Trophoblast cell (in vitro differentiated cells and primary cell): ENCODE measurements around the gene TEDC1.

Experiments used
- DNase-seq, 2 donors: peaks; one replicate each; pipeline ENCODE4 v3.0.0-alpha.2; 2016
- H2AFZ ChIP-seq: 2 replicates; pipeline ENCODE4 v1.6.1; 2013; ENCODE audit warnings: low read length, moderate library complexity, mild to moderate bottlenecking; ENCODE audit not compliant: insufficient read depth, poor library complexity
- H2AK5ac ChIP-seq: 2 replicates; pipeline ENCODE4 v1.6.1; 2013; ENCODE audit warnings: mild to moderate bottlenecking, low read length
- H2BK120ac ChIP-seq: 2 replicates; pipeline ENCODE4 v1.6.1; 2013; ENCODE audit warnings: low read length, mild to moderate bottlenecking, moderate library complexity; ENCODE audit not compliant: insufficient read depth, poor library complexity
- H2BK12ac ChIP-seq: 2 replicates; pipeline ENCODE4 v1.6.1; 2013; ENCODE audit warnings: mild to moderate bottlenecking, low read length, moderate library complexity
- H2BK5ac ChIP-seq: 2 replicates; pipeline ENCODE4 v1.6.1; 2013; ENCODE audit warnings: low read length, low read depth, moderate library complexity, mild to moderate bottlenecking; ENCODE audit not compliant: poor library complexity
- H3K14ac ChIP-seq: 2 replicates; pipeline ENCODE4 v1.6.1; 2013; ENCODE audit warnings: mild to moderate bottlenecking, low read length
- H3K18ac ChIP-seq: 2 replicates; pipeline ENCODE4 v1.6.1; 2013; ENCODE audit warnings: mild to moderate bottlenecking, low read length
- H3K23ac ChIP-seq: 2 replicates; pipeline ENCODE4 v1.6.1; 2013; ENCODE audit warnings: low read length
- H3K27ac ChIP-seq: 2 replicates; pipeline ENCODE4 v1.5.1; 2013; ENCODE audit warnings: low read depth, mild to moderate bottlenecking, inconsistent platforms, low read length, moderate library complexity
- H3K27me3 ChIP-seq: 2 replicates; pipeline ENCODE4 v1.6.1; 2013; ENCODE audit warnings: inconsistent platforms, mild to moderate bottlenecking, low read length, moderate library complexity; ENCODE audit not compliant: insufficient read depth
- H3K36me3 ChIP-seq, 2 experiments: 1 replicate in 1 of 2; 2 replicates in 1 of 2; pipeline ENCODE4 v1.6.1; 2013; ENCODE audit warnings: low read length in 2 of 2, mild to moderate bottlenecking in 2 of 2, moderate library complexity in 1 of 2; ENCODE audit not compliant: insufficient read depth in 2 of 2, control insufficient read depth in 1 of 2
- H3K4ac ChIP-seq: 2 replicates; pipeline ENCODE4 v1.6.1; 2013; ENCODE audit warnings: low read depth, mild to moderate bottlenecking, low read length, moderate library complexity
- H3K4me1 ChIP-seq, 2 experiments: 1 replicate in 1 of 2; 2 replicates in 1 of 2; pipeline ENCODE4 v1.6.1; 2013; ENCODE audit warnings: low read length in 2 of 2, mild to moderate bottlenecking in 2 of 2, moderate library complexity in 1 of 2; ENCODE audit not compliant: insufficient read depth in 2 of 2, control insufficient read depth in 1 of 2
- H3K4me2 ChIP-seq: 2 replicates; pipeline ENCODE4 v1.6.1; 2013; ENCODE audit warnings: inconsistent platforms, mild to moderate bottlenecking, low read length, moderate library complexity
- H3K4me3 ChIP-seq: 2 replicates; pipeline ENCODE4 v1.5.1; 2013; ENCODE audit warnings: mild to moderate bottlenecking, low read depth, low read length, inconsistent platforms
- H3K79me1 ChIP-seq: one replicate; pipeline ENCODE4 v1.6.1; 2013; ENCODE audit warnings: low read length
- H3K79me2 ChIP-seq: 2 replicates; pipeline ENCODE4 v1.6.1; 2013; ENCODE audit warnings: low read length, mild to moderate bottlenecking; ENCODE audit not compliant: control insufficient read depth, insufficient read depth, poor library complexity
- H3K9ac ChIP-seq: 2 replicates; pipeline ENCODE4 v1.6.1; 2013; ENCODE audit warnings: mild to moderate bottlenecking, low read length
- H3K9me3 ChIP-seq: 2 replicates; pipeline ENCODE4 v1.6.1; 2013; ENCODE audit warnings: low read depth, mild to moderate bottlenecking, control low read depth, inconsistent platforms, low read length; ENCODE audit not compliant: insufficient read depth
- H4K12ac ChIP-seq: 2 replicates; pipeline ENCODE4 v1.6.1; 2013; ENCODE audit warnings: low read depth, mild to moderate bottlenecking, low read length, moderate library complexity
- H4K8ac ChIP-seq: 2 replicates; pipeline ENCODE4 v1.6.1; 2013; ENCODE audit warnings: low read depth, mild to moderate bottlenecking, low read length, moderate library complexity
- H4K91ac ChIP-seq: one replicate; pipeline ENCODE4 v1.6.1; 2013; ENCODE audit warnings: low read depth, mild to moderate bottlenecking, low read length, moderate library complexity
- WGBS: extraction: QIAGEN DNeasy Blood & Tissue Kit; methylation state at CpG from one replicate; pipeline ENCODE4 v1.1.7; 2013; ENCODE audit warnings: missing lambda C conversion rate; ENCODE audit not compliant: insufficient read length, insufficient coverage; ENCODE audit errors: extremely low coverage; 5-methylcytosine and 5-hydroxymethylcytosine counted together

Gene TEDC1

DNA sequence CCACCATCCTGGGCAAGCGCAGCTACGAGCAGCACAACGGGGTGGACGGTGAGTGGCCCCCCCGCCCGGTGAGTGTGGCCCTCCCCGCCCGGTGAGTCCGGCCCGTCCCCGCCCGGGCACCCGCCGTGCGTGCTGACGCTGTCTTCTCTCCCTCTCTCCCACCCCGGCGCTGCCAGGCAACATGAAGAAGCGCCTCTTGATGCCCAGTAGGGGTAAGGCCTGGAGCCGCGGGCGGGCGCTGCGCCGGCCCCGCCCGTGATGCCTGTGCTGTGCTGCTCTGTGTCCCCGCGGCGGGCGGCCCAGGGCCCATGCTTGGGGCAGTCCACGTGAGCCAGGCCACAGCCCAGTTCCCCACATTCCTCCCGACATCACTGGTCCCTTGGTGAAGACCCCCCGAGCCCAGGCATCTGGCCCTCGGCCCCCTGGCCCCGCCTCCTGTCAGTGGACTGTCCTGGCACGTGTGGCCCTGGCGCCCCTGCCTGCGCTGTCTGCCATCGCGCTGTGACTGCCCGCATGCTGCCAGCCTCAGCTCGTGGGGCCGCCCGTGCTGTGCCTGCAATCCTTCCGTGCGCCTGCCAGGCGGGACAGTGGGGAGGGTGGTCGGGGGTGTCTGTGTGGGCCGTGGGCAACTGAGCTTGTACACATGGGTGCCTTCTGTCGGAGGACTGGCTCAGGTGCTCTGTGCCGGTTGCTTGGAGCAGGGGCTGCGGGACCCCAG lies 24.4 kb upstream of the TEDC1 start:
- Histone ChIP-seq H3K4me3 (no peak overlapping the region), H3K79me1 (peaks cover 3% of the 10 kb centered on the region), H3K23ac (no peak overlapping the region), H2BK120ac (no peak overlapping the region), H3K4ac (no peak overlapping the region), H4K91ac (peak overlapping the region; percentile 31), H3K27ac (no peak overlapping the region), H4K12ac (no peak overlapping the region), H2AK5ac (no peak overlapping the region), H4K8ac (no peak overlapping the region), H3K4me2 (no peak overlapping the region), H3K36me3 (peaks cover 80 to 84% of the 10 kb centered on the region in 2 experiments), H3K14ac (no peak overlapping the region), H3K18ac (no peak overlapping the region), H3K9ac (no peak overlapping the region), H3K4me1 (peaks cover 0 to 4% of the 10 kb centered on the region in 2 experiments), H2AFZ (no peak overlapping the region), H3K27me3 (no peaks in the 10 kb centered on the region), H2BK5ac (no peak overlapping the region), H3K79me2 (no peaks in the 10 kb centered on the region), H2BK12ac (no peak overlapping the region), H3K9me3 (peaks cover 3% of the 10 kb centered on the region)
- WGBS, result no CpG with 5 or more reads among the region's 53 CpGs
- no peak for DNase-seq

DNA sequence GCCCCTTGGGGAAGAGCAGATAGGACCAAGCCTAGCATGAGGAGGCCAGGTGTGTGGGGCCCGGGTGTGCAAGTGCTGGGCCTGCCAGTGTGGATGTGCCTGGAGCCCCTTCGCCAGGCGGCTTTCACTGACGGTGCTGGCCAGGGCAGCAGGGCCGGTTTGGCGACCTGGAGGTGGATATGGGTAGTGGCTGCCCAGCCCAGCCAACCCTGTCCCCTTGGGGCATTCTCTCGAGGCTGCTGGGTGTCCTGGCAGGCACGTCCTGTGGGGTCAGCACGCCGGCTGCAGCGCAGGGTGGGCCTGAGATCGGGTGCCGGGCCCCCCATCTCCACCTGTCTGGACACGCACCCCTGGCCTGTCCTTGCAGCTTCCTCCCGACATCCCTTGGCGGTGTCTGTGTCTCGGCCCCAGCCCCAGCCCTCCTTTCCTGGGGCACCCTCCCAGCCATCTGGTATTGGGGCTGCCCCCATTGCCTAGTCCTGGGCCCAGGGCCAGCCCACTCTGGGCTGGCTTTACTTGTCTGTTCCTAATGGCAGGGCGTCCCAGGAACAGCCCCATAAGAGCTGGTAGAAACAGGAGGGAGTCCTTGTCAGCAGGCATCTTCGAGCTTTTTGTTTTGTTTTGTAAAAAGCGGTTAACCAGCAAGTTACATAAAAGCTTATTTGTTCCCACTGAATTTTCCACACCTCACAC lies 23.7 kb upstream of the TEDC1 start:
- Histone ChIP-seq H2BK5ac (no peak overlapping the region), H3K9me3 (peaks cover 3% of the 10 kb centered on the region), H3K9ac (no peak overlapping the region), H4K12ac (no peak overlapping the region), H3K4ac (no peak overlapping the region), H3K36me3 (peaks cover 76 to 79% of the 10 kb centered on the region in 2 experiments), H3K27ac (no peak overlapping the region), H3K4me3 (no peak overlapping the region), H3K18ac (no peak overlapping the region), H3K14ac (no peak overlapping the region), H2BK120ac (no peak overlapping the region), H2AFZ (no peak overlapping the region), H2BK12ac (no peak overlapping the region), H2AK5ac (no peak overlapping the region), H4K8ac (no peak overlapping the region), H3K79me1 (peaks cover 3% of the 10 kb centered on the region), H3K79me2 (no peaks in the 10 kb centered on the region), H3K23ac (no peak overlapping the region), H3K4me1 (peaks cover 0 to 4% of the 10 kb centered on the region in 2 experiments), H4K91ac (peak overlapping the region; percentile 22), H3K27me3 (no peaks in the 10 kb centered on the region), H3K4me2 (no peak overlapping the region)
- no CpG with 5 or more reads among the region's 20 CpGs for WGBS
- peak; percentile 89 to 96 for DNase-seq

DNA sequence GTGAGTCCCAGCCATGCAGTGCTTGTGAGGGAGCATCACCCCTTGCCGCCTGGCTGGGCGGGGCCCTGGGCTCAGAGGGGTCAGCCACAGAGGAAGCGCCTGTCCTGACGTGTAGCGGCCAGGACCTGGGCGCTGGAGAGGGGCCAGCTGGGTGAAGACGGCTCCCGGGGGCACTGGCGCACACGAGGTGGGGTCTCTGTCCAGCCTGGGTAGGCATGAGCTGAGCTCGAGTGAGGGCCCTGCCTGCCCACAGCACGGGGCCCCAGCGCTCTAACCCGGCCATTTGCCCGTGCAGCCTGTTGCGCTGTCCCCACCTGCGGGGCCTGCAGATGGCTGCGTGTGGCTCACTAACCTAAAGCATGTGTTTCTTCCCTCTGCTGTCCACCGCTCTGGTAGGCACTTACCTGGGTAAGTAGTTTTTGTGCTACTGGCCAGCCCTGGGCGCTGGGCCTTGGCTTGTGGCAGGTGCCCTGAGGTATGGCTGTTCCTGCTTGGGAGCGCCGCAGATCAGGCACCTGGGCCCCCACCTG lies 23.0 kb upstream of the TEDC1 start:
- Histone ChIP-seq H3K18ac (no peak overlapping the region), H2BK12ac (no peak overlapping the region), H3K4me3 (no peak overlapping the region), H4K91ac (peak overlapping the region; percentile 12), H3K4me1 (peaks cover 0 to 4% of the 10 kb centered on the region in 2 experiments), H2AFZ (no peak overlapping the region), H3K23ac (no peak overlapping the region), H4K12ac (no peak overlapping the region), H3K4ac (no peak overlapping the region), H3K27me3 (no peaks in the 10 kb centered on the region), H2BK5ac (no peak overlapping the region), H3K9me3 (peaks cover 3% of the 10 kb centered on the region), H3K9ac (no peak overlapping the region), H3K79me2 (no peaks in the 10 kb centered on the region), H3K4me2 (no peak overlapping the region), H3K79me1 (peaks cover 3% of the 10 kb centered on the region), H3K36me3 (peaks cover 72 to 75% of the 10 kb centered on the region in 2 experiments), H3K27ac (no peak overlapping the region), H4K8ac (no peak overlapping the region), H3K14ac (no peak overlapping the region), H2BK120ac (no peak overlapping the region), H2AK5ac (no peak overlapping the region)
- no CpG with 5 or more reads among the region's 22 CpGs for WGBS
- DNase-seq, result no peak

DNA sequence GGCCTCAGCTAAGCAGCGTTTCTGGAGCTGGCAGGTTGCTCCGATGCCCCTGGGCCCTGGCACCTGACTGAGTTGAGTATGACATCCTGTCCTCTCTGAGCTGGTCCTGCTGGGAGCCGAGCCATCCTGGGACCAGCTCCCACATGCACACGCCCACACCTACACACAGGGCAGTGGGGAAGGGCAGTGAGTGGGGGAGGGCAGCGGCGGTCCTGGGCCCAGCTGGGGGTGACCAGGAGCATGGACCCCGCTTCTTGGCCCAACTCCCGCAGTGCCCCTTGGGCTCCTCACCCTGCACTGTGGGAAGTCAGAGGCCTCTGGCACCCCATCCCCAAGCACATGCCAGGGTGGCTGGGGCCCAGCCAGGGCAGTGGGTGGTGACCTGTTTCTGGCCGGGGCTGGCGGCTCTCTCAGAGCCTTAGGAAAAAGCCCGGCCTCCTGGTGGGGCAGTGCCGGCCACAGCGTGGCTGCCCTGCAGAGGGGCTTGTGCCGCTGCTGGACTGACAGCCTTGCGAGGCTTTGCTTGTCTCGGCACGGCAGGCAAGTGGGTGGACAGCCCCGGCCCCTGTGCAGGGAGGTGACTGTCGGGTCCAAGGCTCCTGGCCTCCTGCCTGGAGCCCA lies 22.3 kb upstream of the TEDC1 start:
- peaks cover 64 to 68% of the 10 kb centered on the region in 2 experiments for H3K36me3 ChIP-seq
- no peak overlapping the region for H3K23ac ChIP-seq
- DNase-seq, result no peak
- H3K79me2 ChIP-seq, result no peaks in the 10 kb centered on the region
- WGBS, result no CpG with 5 or more reads among the region's 19 CpGs
- peaks cover 5 to 9% of the 10 kb centered on the region in 2 experiments for H3K4me1 ChIP-seq
- no peak overlapping the region for H3K14ac ChIP-seq
- H3K4me2 ChIP-seq, result no peak overlapping the region
- H4K8ac ChIP-seq, result no peak overlapping the region
- H3K27ac ChIP-seq, result no peak overlapping the region
- no peak overlapping the region for H3K4me3 ChIP-seq
- peaks cover 3% of the 10 kb centered on the region for H3K9me3 ChIP-seq
- no peak overlapping the region for H3K18ac ChIP-seq
- no peaks in the 10 kb centered on the region for H3K27me3 ChIP-seq
- H2BK120ac ChIP-seq, result no peak overlapping the region
- no peak overlapping the region for H4K12ac ChIP-seq
- H2BK12ac ChIP-seq, result no peak overlapping the region
- no peak overlapping the region for H2AK5ac ChIP-seq
- no peak overlapping the region for H2BK5ac ChIP-seq
- H3K79me1 ChIP-seq, result peaks cover 4% of the 10 kb centered on the region
- no peak overlapping the region for H3K4ac ChIP-seq
- H2AFZ ChIP-seq, result no peak overlapping the region
- H3K9ac ChIP-seq, result no peak overlapping the region
- no peak overlapping the region for H4K91ac ChIP-seq
